Heart right ventricle (tissue), 16 donors: ENCODE data around the gene NR2F6. TPM values are rescaled to one million over a fixed set of nuclear protein-coding genes. Genes with fewer than 3 reads are reported as not detected.

Source experiments
- ATAC-seq, 8 donors: fragments of 200-7000 bp; cut with Tn5 transposase; one replicate each; pipeline ENCODE4 v1.9.1; 2020; ENCODE audit warnings: mild to moderate bottlenecking in 8 of 8, moderate library complexity in 8 of 8, moderate number of reproducible peaks in 1 of 8
- DNase-seq, 2 donors: peaks; one replicate each; pipeline ENCODE4 v3.0.0-alpha.2; 2020
- H3K27ac ChIP-seq, 10 donors: fragments of 200-600 bp; sonication (generic) in 2 of 10; one replicate each; pipeline versions ENCODE4 v1.5.0 to v1.8.0; 2020 to 2022; ENCODE audit warnings: mild to moderate bottlenecking in 3 of 10
- H3K27me3 ChIP-seq, 7 donors: fragments of 200-600 bp; one replicate each; pipeline ENCODE4 v1.8.0; 2021 to 2022; ENCODE audit warnings: mild to moderate bottlenecking in 2 of 7
- H3K36me3 ChIP-seq, 9 donors: fragments of 200-600 bp; sonication (generic) in 1 of 9; one replicate each; pipeline versions ENCODE4 v1.5.0 to v1.8.0; 2020 to 2022; ENCODE audit warnings: mild to moderate bottlenecking in 2 of 9
- H3K4me1 ChIP-seq, 9 donors: fragments of 200-600 bp; sonication (generic) in 1 of 9; one replicate each; pipeline versions ENCODE4 v1.5.0 to v1.8.0; 2020 to 2022; ENCODE audit warnings: mild to moderate bottlenecking in 4 of 9
- H3K4me3 ChIP-seq, 10 donors: fragments of 200-600 bp; sonication (generic) in 2 of 10; one replicate each; pipeline versions ENCODE4 v1.5.0 to v1.8.0; 2020 to 2022; ENCODE audit warnings: mild to moderate bottlenecking in 7 of 10, moderate library complexity in 2 of 10
- H3K9me3 ChIP-seq, 11 donors: fragments of 200-600 bp in 10 of 11; sonication (generic) in 2 of 11; one replicate each; pipeline versions ENCODE4 v1.5.0 to v1.8.0; 2013 to 2022; ENCODE audit warnings: mild to moderate bottlenecking in 2 of 11, control low read depth in 1 of 11, moderate library complexity in 1 of 11
- CTCF ChIP-seq, 9 donors: fragments of 200-600 bp; sonication (generic) in 2 of 9; IDR thresholded peaks; one replicate each; pipeline versions ENCODE4 v1.5.0 to v1.8.0; 2021 to 2022; ENCODE audit warnings: antibody characterized with exemption in 9 of 9, mild to moderate bottlenecking in 5 of 9, moderate library complexity in 1 of 9
- WGBS, 2 donors: extraction: QIAGEN DNeasy Blood & Tissue Kit; methylation state at CpG; one replicate each; pipeline ENCODE4 v1.1.7; 2013; ENCODE audit warnings: inconsistent platforms in 1 of 2; 5-methylcytosine and 5-hydroxymethylcytosine counted together
- intact Hi-C, 10 donors: fragments of 100-400 bp; cut with DNase I; formaldehyde crosslinking; loops; one replicate each; pipeline versions ENCODE4 v1.11.1 to v1.14.2; 2022
- polyA plus RNA-seq, 2 donors: library from polyadenylated mRNA; stranded (reverse); fragments of 200-250 nt; gene quantifications; one replicate each; pipeline ENCODE4 v1.2.3, GENCODE V29; 2013
- total RNA-seq, 10 donors: library from RNA; stranded (reverse); fragmentation: NEBNext Ultra II Directional in 3 of 10; extraction: Animal tissue kit (Norgen Biotek cat#: 25700) in 3 of 10; gene quantifications; one replicate each; pipeline versions ENCODE4 v1.2.1 to v1.2.4, GENCODE V29; 2021 to 2023
- donor health status: Arrhythmogenic right ventricular cardiomyopathy.
- donor health status: ischemic (EF 13 %, LVEDD 7.1; RV severe dilation, severe dysfunction).
- donor health status: healthy with polysubstance abuse.
- donor health status: DM: no; HTN: yes; CAD: no.
- donor health status: DM: no; HTN: no; CAD: no.
- donor health status: ischemic (EF 25% LVEDD 6.9; RV normal size, moderate dysfunction).
- donor health status: ischemic (EF 25% LVEDD 5.7; RV mildly dilated, moderate dysfunction).
- donor health status: healthy.
- donor health status: DM: yes; HTN: yes; CAD: no.
- donor health status: Ischemic cardiomyopathy.
- donor health status: ischemic (EF 35%, LVEDD 5.7; RV mildly dilated, moderate dysfunction).
- donor health status: nonischemic (EF 11% LVEDD 7.7; RV severe dilation, severe dysfunction).
- donor health status: DM: yes; HTN: yes; CAD: no.
- donor health status: PGD.
- donor health status: ischemic (EF 29% LVEDD 5.4; RV normal size, mild dysfunction).
- donor health status: nonischemic (EF 23%, LVEDD 6.1; RV moderate dilation, normal function).

Gene NR2F6
- total and polyA plus RNA-seq, 12 donors: 32.0 to 79.7 (median 42.2) TPM

- DNase-seq (no peak), ATAC-seq (no peak)
- no peak for TF ChIP-seq CTCF (IDR thresholded peaks at IDR 0.05)
- peaks cover 0 to 24% (median 4%) of the 10 kb centered on the region in 9 donors for H3K4me1 ChIP-seq
- intact Hi-C loops: loop anchor here in 1 of 10 donors (2.0 kb wide), 1 partner anchor 23 kb away; no protein-coding TSS in a partner anchor
- no peaks in the 10 kb centered on the region for H3K27me3 ChIP-seq
- no peak overlapping the region for H3K27ac ChIP-seq
- no peak overlapping the region for H3K4me3 ChIP-seq
- peaks cover 0 to 16% (median 6%) of the 10 kb centered on the region in 11 donors for H3K9me3 ChIP-seq
- 29 to 64% methylated on average over 1 of the region's 1 CpG for WGBS, 2 donors
- peaks cover 0 to 48% (median 0%) of the 10 kb centered on the region in 9 donors for H3K36me3 ChIP-seq
These were observed 14.2 kb upstream of the NR2F6 start for GRCh38 chr19:17259934-17260333.

GRCh38 chr19:17259118-17259780, 13.5 kb upstream of the NR2F6 start:
- 93 to 95% methylated on average over 9 of the region's 9 CpGs for WGBS, 2 donors
- intact Hi-C loops: no loop called here
- no peak for TF ChIP-seq CTCF (IDR thresholded peaks at IDR 0.05)

GRCh38 chr19:17256130-17256529, 10.4 kb upstream of the NR2F6 start:
- TF ChIP-seq CTCF (IDR thresholded peaks at IDR 0.05): no peak
- Histone ChIP-seq H3K9me3 (peaks cover 0 to 16% (median 6%) of the 10 kb centered on the region in 11 donors), H3K36me3 (peaks cover 0 to 85% (median 0%) of the 10 kb centered on the region in 9 donors), H3K27me3 (no peaks in the 10 kb centered on the region), H3K4me3 (no peak overlapping the region), H3K27ac (no peak overlapping the region), H3K4me1 (peaks cover 0 to 9% (median 0%) of the 10 kb centered on the region in 9 donors)
- no peak for DNase-seq
- ATAC-seq: no peak
- intact Hi-C loops: no loop called here
- WGBS, 2 donors: 86 to 87% methylated on average over 3 of the region's 3 CpGs

More at GRCh38 chr19:17259118-17259780, 13.5 kb upstream of the NR2F6 start:
- peaks cover 0 to 55% (median 0%) of the 10 kb centered on the region in 9 donors for H3K36me3 ChIP-seq
- H3K27ac ChIP-seq: no peak overlapping the region
- no peak for DNase-seq
- H3K4me1 ChIP-seq: peaks cover 0 to 21% (median 4%) of the 10 kb centered on the region in 9 donors
- no peak overlapping the region for H3K4me3 ChIP-seq
- H3K9me3 ChIP-seq: peaks cover 0 to 16% (median 6%) of the 10 kb centered on the region in 11 donors
- no peaks in the 10 kb centered on the region for H3K27me3 ChIP-seq
- no peak for ATAC-seq

- intact Hi-C loops: no loop called here
- no peak for ATAC-seq
- Histone ChIP-seq H3K9me3 (peaks cover 0 to 16% (median 6%) of the 10 kb centered on the region in 11 donors), H3K4me3 (no peak overlapping the region), H3K27me3 (no peaks in the 10 kb centered on the region), H3K27ac (no peak overlapping the region), H3K36me3 (peaks cover 0 to 90% (median 0%) of the 10 kb centered on the region in 9 donors), H3K4me1 (no peaks in the 10 kb centered on the region)
- no peak for DNase-seq
- WGBS, 2 donors: 73 to 75% methylated on average over 18 of the region's 18 CpGs
- TF ChIP-seq CTCF (IDR thresholded peaks at IDR 0.05): no peak
These were observed 9.5 kb upstream of the NR2F6 start for GRCh38 chr19:17255150-17255621.
